Body of pancreas (tissue), 4 donors: Measurements from ENCODE around the gene CD8B2. TPM values are rescaled to one million over a fixed set of nuclear protein-coding genes. Genes with fewer than 3 reads are reported as not detected.
"Not testable (repeated sequence)": the region's sequence is repeated elsewhere in the genome, so short reads cannot be mapped to it uniquely, and the experiment has no call there.

Source experiments
- ATAC-seq: fragments of 150-250 bp; one replicate; pipeline ENCODE4 v1.9.1; 2016
- DNase-seq, 4 donors: peaks; one replicate each; pipeline ENCODE4 v3.0.0-alpha.2; 2019
- H3K27ac ChIP-seq, 4 donors: fragments of 200-600 bp; sonication (generic); 1 replicate in 3 of 4; 2 replicates in 1 of 4; pipeline versions ENCODE4 v1.5.1 to v1.6.1; 2016 to 2019; ENCODE audit warnings: mild to moderate bottlenecking in 1 of 4, mixed read lengths in 1 of 4, moderate library complexity in 1 of 4
- H3K27me3 ChIP-seq, 2 donors: fragments of 200-600 bp; sonication (generic); one replicate each; pipeline ENCODE4 v1.6.0; 2016; ENCODE audit warnings: mild to moderate bottlenecking in 1 of 2
- H3K36me3 ChIP-seq, 2 donors: fragments of 200-600 bp; sonication (generic); replicated peaks in 1 of 2; 2 replicates each; pipeline ENCODE4 v1.5.1; 2016; ENCODE audit warnings: low read depth in 2 of 2; ENCODE audit not compliant: insufficient read depth in 1 of 2
- H3K4me1 ChIP-seq: fragments of 200-600 bp; sonication (generic); one replicate; pipeline ENCODE4 v1.6.0; 2016
- H3K4me3 ChIP-seq, 2 donors: fragments of 200-600 bp; sonication (generic); 1 replicate in 1 of 2; 2 replicates in 1 of 2; pipeline ENCODE4 v1.5.1; 2016 to 2019
- H3K9me3 ChIP-seq, 3 donors: fragments of 200-600 bp; sonication (generic); 1 replicate in 2 of 3; 2 replicates in 1 of 3; pipeline ENCODE4 v1.5.1; 2016
- POLR2A ChIP-seq, 3 donors: fragments of 450-650 bp; IDR thresholded peaks; one replicate each; pipeline ENCODE4 v1.6.1; 2016; ENCODE audit warnings: antibody characterized with exemption in 3 of 3, mild to moderate bottlenecking in 2 of 3
- WGBS, 2 donors: methylation state at CpG; one replicate each; pipeline ENCODE4 v1.1.5; 2017; 5-methylcytosine and 5-hydroxymethylcytosine counted together
- intact Hi-C: fragments of 100-400 bp; cut with DNase I; formaldehyde crosslinking; loops from one replicate; pipeline ENCODE4 v1.15.1; 2023
- total RNA-seq, 2 donors: library from RNA; depleted of rRNA; stranded (reverse); fragments of >200 nt; gene quantifications; one replicate each; pipeline ENCODE4 v1.1.0, GENCODE V29; 2016
- TF ChIP-seq, protein P1 (sequence below), 7 experiments: fragments of 450-650 bp in 4 of 7; fragments of 200-600 bp in 3 of 7; sonication (generic) in 3 of 7; IDR thresholded peaks; one replicate each; pipeline ENCODE4 v1.5.1; 2016 to 2019; ENCODE audit warnings: antibody characterized with exemption in 7 of 7

The CD8B2 gene
- total RNA-seq, 2 donors from 2014 or later, result not detected

DNA sequence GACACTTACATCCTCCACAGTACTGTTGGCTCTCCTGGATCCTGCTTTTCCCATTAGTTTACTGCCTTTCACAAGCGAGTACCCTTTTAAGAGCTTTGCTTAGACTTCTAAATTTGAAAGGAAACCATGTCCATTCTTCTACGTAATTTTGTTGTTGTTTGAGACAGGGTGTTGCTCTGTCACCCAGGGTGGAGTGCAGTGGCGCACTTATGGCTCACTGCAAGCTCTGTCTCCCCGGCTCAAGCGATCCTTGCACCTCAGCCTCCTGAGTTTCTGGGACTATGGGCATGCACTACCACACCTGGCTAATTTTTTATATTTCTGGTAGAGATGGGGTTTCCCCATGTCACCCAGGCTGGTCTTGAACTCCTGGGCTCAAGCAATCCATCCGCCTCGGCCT, 24.8 kb downstream of the CD8B2 start:
- H3K27me3 ChIP-seq, ATAC-seq, H3K9me3 ChIP-seq, DNase-seq, H3K4me3 ChIP-seq, H3K27ac ChIP-seq, H3K4me1 ChIP-seq, intact Hi-C loops, H3K36me3 ChIP-seq: not testable (repeated sequence)
- 78 to 89% methylated on average over 7 of the region's 7 CpGs for WGBS, 2 donors

DNA sequence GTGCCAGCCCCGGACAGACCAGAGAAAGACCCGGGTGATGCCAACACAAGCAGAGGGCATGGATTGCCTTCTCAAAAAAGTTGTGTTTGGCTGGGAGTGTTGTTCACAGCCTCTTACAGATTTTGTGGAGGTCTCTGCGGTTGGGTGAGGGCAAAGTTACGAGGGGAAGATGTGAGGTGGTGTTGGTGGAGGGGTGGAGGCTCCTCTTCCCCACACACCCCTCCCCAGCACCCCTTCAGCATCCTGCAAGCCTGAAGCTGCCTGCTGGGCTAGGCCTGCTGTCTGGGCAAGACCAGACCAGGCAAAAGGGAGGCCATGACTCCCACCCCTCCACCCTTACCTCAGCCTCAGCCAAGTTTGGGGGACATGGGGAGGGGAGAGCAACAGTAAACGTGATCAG, 26.2 kb downstream of the CD8B2 start:
- H3K4me3 ChIP-seq, DNase-seq, H3K9me3 ChIP-seq, ATAC-seq, H3K27ac ChIP-seq, H3K27me3 ChIP-seq, H3K4me1 ChIP-seq, H3K36me3 ChIP-seq, intact Hi-C loops: not testable (repeated sequence)
- WGBS, 2 donors, result 57 to 80% methylated on average over 1 of the region's 5 CpGs

DNA sequence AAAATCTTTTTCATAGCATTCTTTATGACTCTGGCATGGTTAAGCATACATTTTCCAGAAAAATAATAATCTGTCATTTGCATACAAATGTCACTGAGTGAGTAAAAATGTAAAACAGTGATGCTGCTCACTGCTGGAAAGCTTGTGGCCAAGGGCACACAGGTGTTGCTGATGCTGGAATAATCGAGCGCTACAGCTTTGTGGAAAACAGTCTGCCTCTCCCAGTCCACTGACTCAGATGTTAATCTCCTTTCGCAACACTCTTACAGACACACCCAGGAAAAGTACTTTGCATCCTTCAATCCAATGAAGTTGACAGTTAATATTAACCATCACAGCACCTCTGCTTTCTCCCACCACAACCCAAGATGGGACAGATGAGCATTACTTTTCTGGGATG, 27.7 kb downstream of the CD8B2 start:
- WGBS, 2 donors, result 78 to 82% methylated on average over 3 of the region's 3 CpGs
- H3K27me3 ChIP-seq, H3K4me3 ChIP-seq, ATAC-seq, DNase-seq, H3K9me3 ChIP-seq, H3K4me1 ChIP-seq, H3K27ac ChIP-seq, H3K36me3 ChIP-seq, intact Hi-C loops: not testable (repeated sequence)

DNA sequence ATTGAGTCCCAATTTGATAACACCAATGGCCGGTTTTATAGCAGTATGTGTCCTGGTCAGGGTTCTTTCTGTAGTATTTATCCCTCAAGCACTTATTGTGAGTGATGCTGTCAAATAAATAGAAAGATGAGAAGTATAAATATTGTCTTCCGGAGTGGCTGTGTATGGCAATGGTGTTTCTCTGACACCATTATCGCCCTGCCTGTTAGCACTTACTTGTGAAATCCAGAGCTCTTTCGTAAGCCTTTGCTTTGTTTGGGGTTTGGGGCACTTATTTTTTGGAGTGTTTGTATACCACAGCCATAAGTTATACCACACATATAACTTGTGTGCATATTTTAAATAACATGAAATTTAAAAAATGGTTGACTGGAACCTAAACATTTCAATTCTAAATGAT, 29.3 kb downstream of the CD8B2 start:
- Histone ChIP-seq H3K4me3 (no peak overlapping the region), H3K36me3 (no peaks in the 10 kb centered on the region), H3K9me3 (no peaks in the 10 kb centered on the region), H3K4me1 (no peaks in the 10 kb centered on the region), H3K27ac (no peak overlapping the region), H3K27me3 (no peaks in the 10 kb centered on the region)
- intact Hi-C loops, result no loop called here
- WGBS, 2 donors, result 76 to 89% methylated on average over 4 of the region's 4 CpGs
- TF ChIP-seq POLR2A (IDR thresholded peaks at IDR 0.05), result no peak
- TF ChIP-seq, protein P1, sequence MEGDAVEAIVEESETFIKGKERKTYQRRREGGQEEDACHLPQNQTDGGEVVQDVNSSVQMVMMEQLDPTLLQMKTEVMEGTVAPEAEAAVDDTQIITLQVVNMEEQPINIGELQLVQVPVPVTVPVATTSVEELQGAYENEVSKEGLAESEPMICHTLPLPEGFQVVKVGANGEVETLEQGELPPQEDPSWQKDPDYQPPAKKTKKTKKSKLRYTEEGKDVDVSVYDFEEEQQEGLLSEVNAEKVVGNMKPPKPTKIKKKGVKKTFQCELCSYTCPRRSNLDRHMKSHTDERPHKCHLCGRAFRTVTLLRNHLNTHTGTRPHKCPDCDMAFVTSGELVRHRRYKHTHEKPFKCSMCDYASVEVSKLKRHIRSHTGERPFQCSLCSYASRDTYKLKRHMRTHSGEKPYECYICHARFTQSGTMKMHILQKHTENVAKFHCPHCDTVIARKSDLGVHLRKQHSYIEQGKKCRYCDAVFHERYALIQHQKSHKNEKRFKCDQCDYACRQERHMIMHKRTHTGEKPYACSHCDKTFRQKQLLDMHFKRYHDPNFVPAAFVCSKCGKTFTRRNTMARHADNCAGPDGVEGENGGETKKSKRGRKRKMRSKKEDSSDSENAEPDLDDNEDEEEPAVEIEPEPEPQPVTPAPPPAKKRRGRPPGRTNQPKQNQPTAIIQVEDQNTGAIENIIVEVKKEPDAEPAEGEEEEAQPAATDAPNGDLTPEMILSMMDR (IDR thresholded peaks at IDR 0.05), result no peak
- ATAC-seq, result no peak
- DNase-seq, result no peak

DNA sequence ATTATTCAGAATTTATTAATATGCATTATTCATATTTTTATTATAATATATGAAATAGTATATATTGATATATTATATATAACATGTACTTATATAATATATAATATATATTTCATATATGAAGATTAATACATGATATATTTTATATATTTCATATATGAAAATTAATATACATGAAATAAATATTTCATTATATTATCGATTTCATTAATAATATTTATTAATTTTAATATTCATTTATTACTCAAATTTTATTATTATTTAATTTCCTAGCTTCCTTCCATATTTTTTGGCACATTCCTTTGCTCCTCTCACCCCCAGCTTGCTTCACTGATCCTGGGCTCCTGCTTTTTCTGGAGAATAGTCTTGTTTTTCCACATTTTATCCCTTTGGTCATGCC, 29.7 kb downstream of the CD8B2 start:
- Histone ChIP-seq H3K36me3 (no peaks in the 10 kb centered on the region), H3K27me3 (no peaks in the 10 kb centered on the region), H3K9me3 (no peaks in the 10 kb centered on the region), H3K4me1 (no peaks in the 10 kb centered on the region), H3K27ac (no peak overlapping the region), H3K4me3 (no peak overlapping the region)
- TF ChIP-seq, protein P1 (IDR thresholded peaks at IDR 0.05), result no peak
- no peak for TF ChIP-seq POLR2A (IDR thresholded peaks at IDR 0.05)
- 67 to 79% methylated on average over 1 of the region's 1 CpG for WGBS, 2 donors
- no peak for ATAC-seq
- intact Hi-C loops, result no loop called here
- DNase-seq, result no peak

DNA sequence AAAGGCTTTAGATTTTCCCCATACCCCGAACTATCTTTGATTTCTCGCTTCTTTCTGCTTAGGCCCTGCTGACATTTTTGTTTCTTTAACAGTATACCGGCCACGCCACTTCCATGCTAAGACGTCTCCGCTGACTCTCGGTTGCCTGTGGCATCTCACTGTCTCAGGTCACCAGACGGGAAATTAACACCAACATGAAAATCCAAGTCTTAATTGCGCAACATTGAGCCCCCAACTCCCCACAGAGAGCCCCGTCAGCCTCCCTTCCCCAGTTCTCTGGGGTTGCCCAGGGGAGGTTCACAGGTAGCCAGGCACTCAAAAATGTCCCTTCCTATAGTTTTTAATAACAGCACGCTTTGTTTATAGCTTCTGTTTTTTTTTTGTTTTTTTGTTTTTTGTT, 30.2 kb downstream of the CD8B2 start:
- H3K4me3 ChIP-seq, result no peak overlapping the region
- no peaks in the 10 kb centered on the region for H3K36me3 ChIP-seq
- TF ChIP-seq, protein P1 (IDR thresholded peaks at IDR 0.05), result no peak
- TF ChIP-seq POLR2A (IDR thresholded peaks at IDR 0.05), result no peak
- 83 to 85% methylated on average over 11 of the region's 11 CpGs for WGBS, 2 donors
- intact Hi-C loops, result no loop called here
- no peaks in the 10 kb centered on the region for H3K27me3 ChIP-seq
- no peaks in the 10 kb centered on the region for H3K9me3 ChIP-seq
- no peak for DNase-seq
- no peaks in the 10 kb centered on the region for H3K4me1 ChIP-seq
- no peak overlapping the region for H3K27ac ChIP-seq
- ATAC-seq, result no peak
